Activated T-helper 2 cell treated with anti-CD3 and anti-CD28 coated beads, Interferon-gamma antibody, Interleukin-2, Interleukin-4, amounts not matched to agents 10 μg/mL and 5 μg/mL and 100 μg/mL, durations not matched to agents 14 hours and 24 hours and 36 hours (primary cell): Measurements from ENCODE around the gene ZNF831. TPM values are rescaled to one million over a fixed set of nuclear protein-coding genes. Genes with fewer than 3 reads are reported as not detected.
A peak's percentile ranks its signal among the peaks of the same experiment; 100 is the strongest.

ENCODE experiments used
- DNase-seq: peaks from one replicate; pipeline ENCODE4 v3.0.0; 2021; ENCODE audit warnings: low spot score
- H3K27ac Mint-ChIP-seq: one replicate; pipeline ENCODE4 v1.8.0; 2021; ENCODE audit warnings: mixed read lengths
- H3K27me3 Mint-ChIP-seq: one replicate; pipeline ENCODE4 v1.8.0; 2021; ENCODE audit warnings: low read depth, mixed read lengths
- H3K36me3 Mint-ChIP-seq: one replicate; pipeline ENCODE4 v1.8.0; 2021; ENCODE audit warnings: low read depth, mixed read lengths
- H3K4me1 Mint-ChIP-seq: one replicate; pipeline ENCODE4 v1.8.0; 2021; ENCODE audit warnings: low read depth, mixed read lengths
- H3K4me3 Mint-ChIP-seq: one replicate; pipeline ENCODE4 v1.8.0; 2021; ENCODE audit warnings: low read depth, mild to moderate bottlenecking, moderate library complexity, mixed read lengths
- H3K9me3 Mint-ChIP-seq: one replicate; pipeline ENCODE4 v1.8.0; 2021; ENCODE audit warnings: mixed read lengths
- intact Hi-C: fragments of 100-400 bp; cut with micrococcal nuclease; formaldehyde crosslinking; loops from one replicate; pipeline ENCODE4 v1.15.1; 2023
- total RNA-seq: library from RNA; stranded (reverse); gene quantifications from 2 replicates; pipeline ENCODE4 v1.2.3, GENCODE V29; 2022

Gene ZNF831
- total RNA-seq, 1 donor from 2014 or later, result 3.0 TPM

DNA sequence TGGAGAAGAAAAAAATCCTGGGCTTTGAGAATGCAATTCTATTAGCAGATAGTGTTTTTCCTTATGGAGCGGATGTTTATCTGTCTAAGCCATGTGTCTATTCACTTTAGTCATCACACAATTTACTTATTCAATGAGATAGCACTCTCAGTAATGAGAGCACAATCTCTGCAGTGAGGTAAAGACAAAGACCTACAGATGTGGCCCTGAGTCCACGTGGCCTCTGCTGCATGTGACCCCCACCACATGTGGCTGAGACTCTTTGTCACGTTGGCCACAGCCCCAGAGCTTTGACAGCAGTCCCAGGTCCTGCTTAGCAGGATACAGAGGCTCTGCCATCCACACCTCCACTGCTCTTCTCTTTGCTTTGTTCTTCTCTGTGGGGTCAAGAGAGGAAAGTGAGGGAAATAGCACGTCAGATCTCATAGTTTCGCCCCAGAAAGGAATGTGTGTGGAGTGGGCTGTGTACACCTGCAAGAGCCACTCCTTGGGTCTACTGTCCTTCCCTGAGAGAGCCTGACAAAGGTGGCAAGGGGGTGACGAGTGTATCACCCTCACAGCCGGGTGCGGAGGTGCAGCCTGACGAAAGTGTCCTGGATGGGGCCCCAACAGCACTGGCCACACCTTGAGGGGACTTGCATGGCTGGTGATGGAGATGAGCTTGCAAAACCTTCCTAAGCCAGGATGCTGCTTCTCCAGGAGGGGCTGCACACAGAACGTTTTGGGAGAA lies 40.7 kb downstream of the ZNF831 start:
- Mint-ChIP-seq H3K4me3 (no peak overlapping the region), H3K4me1 (peaks cover 2% of the 10 kb centered on the region), H3K27ac (no peak overlapping the region)

GRCh38 chr20:59205044-59205443 lies 41.4 kb downstream of the ZNF831 start:
- Mint-ChIP-seq H3K27ac (no peak overlapping the region), H3K4me1 (peaks cover 2% of the 10 kb centered on the region), H3K9me3 (peaks cover 8% of the 10 kb centered on the region), H3K27me3 (no peaks in the 10 kb centered on the region), H3K4me3 (no peak overlapping the region), H3K36me3 (peaks cover 10% of the 10 kb centered on the region)
- intact Hi-C loops, result no loop called here
- DNase-seq, result no peak

More for the DNA sequence above, 40.7 kb downstream of the ZNF831 start:
- peaks cover 15% of the 10 kb centered on the region for H3K9me3 Mint-ChIP-seq
- intact Hi-C loops, result no loop called here
- H3K27me3 Mint-ChIP-seq, result no peaks in the 10 kb centered on the region
- no peak for DNase-seq
- H3K36me3 Mint-ChIP-seq, result peaks cover 17% of the 10 kb centered on the region

- DNase-seq, result no peak
- H3K36me3 Mint-ChIP-seq, result no peaks in the 10 kb centered on the region
- intact Hi-C loops, result loop anchor here (1.0 kb wide), 1 partner anchor 119 kb away; no protein-coding TSS in a partner anchor
- no peak overlapping the region for H3K27ac Mint-ChIP-seq
- peaks cover 2% of the 10 kb centered on the region for H3K4me1 Mint-ChIP-seq
- no peaks in the 10 kb centered on the region for H3K9me3 Mint-ChIP-seq
- no peak overlapping the region for H3K4me3 Mint-ChIP-seq
- no peaks in the 10 kb centered on the region for H3K27me3 Mint-ChIP-seq
These were observed 43.6 kb downstream of the ZNF831 start for GRCh38 chr20:59207235-59207634.

DNA sequence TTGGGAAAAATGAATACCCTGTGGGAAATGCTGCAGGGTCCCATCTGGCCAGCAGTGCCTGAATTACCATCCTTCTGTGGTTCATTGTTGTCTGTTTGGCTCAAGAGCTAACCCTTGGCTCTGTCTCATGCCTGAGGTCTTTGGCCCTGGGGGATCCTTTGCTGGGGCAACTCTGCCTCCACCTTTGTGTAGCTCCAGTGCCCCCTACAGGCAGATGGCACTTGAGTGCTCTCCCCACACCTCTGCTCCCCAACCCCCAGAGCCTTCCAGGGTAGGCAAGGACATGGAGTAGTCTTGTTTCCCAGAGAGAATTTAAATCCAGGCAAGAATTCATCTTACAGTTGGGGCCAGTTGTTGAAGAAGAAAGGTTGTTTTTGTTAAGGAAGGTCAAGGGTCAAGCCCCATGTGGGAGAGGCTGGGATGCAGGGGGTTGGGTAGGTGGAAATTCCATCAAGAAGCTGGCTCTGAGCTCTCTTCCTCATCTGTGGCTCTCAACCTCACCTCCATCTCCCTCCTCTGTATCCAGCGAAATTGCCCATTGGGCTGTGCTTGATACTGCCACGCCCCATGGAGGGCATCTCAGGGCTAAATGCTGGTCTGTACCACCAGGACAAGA lies 44.2 kb downstream of the ZNF831 start:
- peak; percentile 58 for DNase-seq
- intact Hi-C loops, result loop anchor here (1.0 kb wide), 1 partner anchor 120 kb away; no protein-coding TSS in a partner anchor
- no peak overlapping the region for H3K27ac Mint-ChIP-seq
- no peak overlapping the region for H3K4me3 Mint-ChIP-seq
- no peaks in the 10 kb centered on the region for H3K27me3 Mint-ChIP-seq
- H3K36me3 Mint-ChIP-seq, result no peaks in the 10 kb centered on the region
- no peaks in the 10 kb centered on the region for H3K9me3 Mint-ChIP-seq
- peaks cover 2% of the 10 kb centered on the region for H3K4me1 Mint-ChIP-seq

DNA sequence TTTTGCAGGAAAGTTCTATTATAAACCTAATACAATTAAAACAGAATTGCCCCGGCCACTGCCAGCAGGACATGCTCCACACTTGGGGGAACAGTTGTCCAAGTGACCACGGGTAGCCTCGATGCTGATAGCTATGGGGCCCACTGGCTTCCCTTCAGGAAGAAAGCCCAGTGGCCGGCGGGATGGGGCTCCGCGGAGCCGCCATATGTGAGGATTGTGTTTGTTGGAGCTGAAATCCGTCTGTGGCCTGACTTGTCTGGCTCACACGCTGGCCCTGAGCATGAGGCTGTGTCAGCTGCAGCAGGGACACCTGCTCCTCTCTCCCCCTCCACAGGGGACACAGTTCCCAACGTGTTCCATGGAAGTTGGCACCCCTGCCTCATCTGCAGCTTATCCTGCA lies 46.6 kb downstream of the ZNF831 start:
- H3K9me3 Mint-ChIP-seq, result no peaks in the 10 kb centered on the region
- H3K27me3 Mint-ChIP-seq, result no peaks in the 10 kb centered on the region
- H3K27ac Mint-ChIP-seq, result no peak overlapping the region
- DNase-seq, result no peak
- H3K4me3 Mint-ChIP-seq, result no peak overlapping the region
- intact Hi-C loops, result no loop called here
- H3K4me1 Mint-ChIP-seq, result peaks cover 2% of the 10 kb centered on the region
- no peaks in the 10 kb centered on the region for H3K36me3 Mint-ChIP-seq

DNA sequence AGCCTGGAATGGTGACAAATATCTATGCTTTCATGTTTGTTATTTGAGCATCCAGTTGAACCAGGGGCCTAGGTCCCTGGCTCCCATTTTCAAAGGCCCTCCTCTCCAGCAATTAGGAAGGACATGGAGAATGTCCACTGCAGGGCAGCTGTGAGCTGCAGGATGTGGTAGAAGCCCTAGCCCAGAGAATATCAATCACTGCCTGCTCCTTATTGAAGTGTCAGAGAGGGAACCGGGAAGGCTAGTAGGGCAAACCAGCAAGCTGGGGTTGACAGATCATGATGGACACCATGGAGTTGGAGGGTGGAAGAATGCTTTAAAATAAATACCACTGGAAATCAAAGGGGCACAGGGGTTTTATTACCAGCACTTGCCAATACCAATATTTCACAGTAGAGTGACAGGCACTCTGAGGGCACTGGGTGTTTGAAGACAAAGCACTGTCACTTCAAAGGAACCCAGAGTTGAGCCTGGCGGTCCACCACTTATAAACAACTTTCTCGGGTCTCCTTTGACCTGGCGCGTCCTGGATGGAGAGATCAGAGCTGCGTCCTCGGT lies 47.7 kb downstream of the ZNF831 start:
- no peaks in the 10 kb centered on the region for H3K36me3 Mint-ChIP-seq
- peaks cover 2% of the 10 kb centered on the region for H3K4me1 Mint-ChIP-seq
- no peaks in the 10 kb centered on the region for H3K9me3 Mint-ChIP-seq
- no peak overlapping the region for H3K4me3 Mint-ChIP-seq
- DNase-seq, result no peak
- H3K27ac Mint-ChIP-seq, result no peak overlapping the region
- intact Hi-C loops, result no loop called here
- H3K27me3 Mint-ChIP-seq, result no peaks in the 10 kb centered on the region

DNA sequence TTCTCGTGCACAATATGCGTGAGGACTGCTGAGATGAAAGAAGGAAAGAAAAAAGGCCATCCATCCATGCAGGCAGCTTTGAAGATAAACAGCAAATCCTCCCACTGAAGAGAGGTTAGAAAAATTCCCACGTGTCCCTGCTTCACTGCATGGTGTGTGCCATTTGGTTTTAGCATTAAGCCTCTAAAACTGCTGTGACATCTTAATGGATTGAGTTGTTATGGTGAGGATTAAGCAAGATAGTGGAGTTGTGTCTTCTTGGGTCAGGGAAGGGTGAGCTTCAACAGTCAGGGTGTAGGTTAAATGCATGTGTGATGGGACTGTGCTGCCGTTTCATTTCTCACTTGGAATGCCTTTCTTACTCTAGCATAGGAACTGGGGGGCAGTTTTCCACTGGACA lies 50.5 kb downstream of the ZNF831 start:
- H3K4me3 Mint-ChIP-seq, result no peak overlapping the region
- H3K4me1 Mint-ChIP-seq, result no peaks in the 10 kb centered on the region
- no peaks in the 10 kb centered on the region for H3K9me3 Mint-ChIP-seq
- no peak for DNase-seq
- H3K27ac Mint-ChIP-seq, result no peak overlapping the region
- H3K36me3 Mint-ChIP-seq, result no peaks in the 10 kb centered on the region
- no peaks in the 10 kb centered on the region for H3K27me3 Mint-ChIP-seq
- intact Hi-C loops, result no loop called here

DNA sequence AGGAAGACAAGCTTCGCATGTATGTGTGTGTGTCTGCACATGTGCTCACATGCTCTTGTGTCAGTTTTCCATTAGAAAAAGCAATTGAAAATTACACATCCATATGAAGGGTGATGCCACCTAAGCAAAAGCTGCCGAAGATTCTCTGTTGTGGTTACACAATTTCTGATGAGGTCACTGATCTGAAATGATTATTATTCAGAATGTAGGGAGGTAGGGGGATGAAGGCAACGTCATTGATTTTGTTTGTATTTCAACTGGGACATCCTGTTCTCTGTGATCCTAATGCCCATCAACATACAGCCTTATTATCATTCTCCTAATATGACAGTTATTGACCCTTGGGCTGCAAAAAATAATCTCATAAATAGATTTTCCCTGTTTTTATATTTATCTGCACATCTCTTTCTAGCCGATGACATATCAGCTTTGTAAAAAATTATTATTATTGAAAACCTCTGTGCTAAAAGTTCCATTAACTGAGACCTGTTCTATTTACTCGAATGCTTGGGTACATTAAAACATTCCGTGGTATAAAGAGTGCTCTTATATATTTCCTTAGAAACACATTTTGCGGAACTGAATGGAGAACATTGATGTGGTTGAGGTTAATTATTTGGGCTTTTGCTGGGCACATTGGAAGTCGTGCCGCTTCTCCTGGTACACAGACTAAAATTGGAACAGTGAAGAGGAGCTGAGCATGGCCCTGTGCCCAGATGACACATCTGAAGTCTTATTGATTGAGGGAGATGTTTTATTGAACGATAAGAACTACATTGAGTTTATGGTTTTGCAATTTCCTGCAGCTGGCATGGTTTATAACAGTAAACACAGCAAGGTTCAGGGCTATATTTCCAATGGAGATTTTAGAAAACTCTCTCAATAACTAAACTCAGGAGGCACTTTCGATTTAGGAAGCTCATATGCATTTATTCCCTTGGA lies 51.3 kb downstream of the ZNF831 start:
- intact Hi-C loops, result no loop called here
- no peak overlapping the region for H3K27ac Mint-ChIP-seq
- no peaks in the 10 kb centered on the region for H3K36me3 Mint-ChIP-seq
- no peak overlapping the region for H3K4me3 Mint-ChIP-seq
- no peaks in the 10 kb centered on the region for H3K27me3 Mint-ChIP-seq
- H3K9me3 Mint-ChIP-seq, result no peaks in the 10 kb centered on the region
- H3K4me1 Mint-ChIP-seq, result no peaks in the 10 kb centered on the region
- DNase-seq, result no peak

DNA sequence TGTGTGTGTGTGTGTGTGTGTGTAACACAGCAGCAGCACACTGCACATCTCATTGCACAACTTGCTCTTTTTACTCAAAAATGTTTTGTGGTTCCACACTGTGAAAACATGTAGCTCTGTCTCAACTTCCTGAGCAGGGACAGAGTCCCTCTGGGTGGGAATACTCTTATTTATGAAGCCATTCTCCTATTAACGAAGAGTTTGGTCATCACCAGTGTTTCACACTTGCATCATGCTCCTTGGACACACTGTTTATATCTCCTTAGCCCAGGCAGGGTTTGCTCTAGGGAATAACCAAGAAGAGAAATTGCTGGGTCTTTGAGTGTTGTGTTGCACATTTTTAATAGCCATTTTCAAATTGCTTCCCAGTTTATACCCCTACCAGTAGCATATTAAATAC lies 53.6 kb downstream of the ZNF831 start:
- intact Hi-C loops, result no loop called here
- no peaks in the 10 kb centered on the region for H3K27me3 Mint-ChIP-seq
- no peak for DNase-seq
- no peaks in the 10 kb centered on the region for H3K9me3 Mint-ChIP-seq
- no peak overlapping the region for H3K4me3 Mint-ChIP-seq
- no peak overlapping the region for H3K27ac Mint-ChIP-seq
- H3K4me1 Mint-ChIP-seq, result peaks cover 9% of the 10 kb centered on the region
- H3K36me3 Mint-ChIP-seq, result no peaks in the 10 kb centered on the region

GRCh38 chr20:59217794-59218280 lies 54.2 kb downstream of the ZNF831 start:
- intact Hi-C loops, result no loop called here
- H3K27ac Mint-ChIP-seq, result no peak overlapping the region
- peaks cover 3% of the 10 kb centered on the region for H3K27me3 Mint-ChIP-seq
- H3K9me3 Mint-ChIP-seq, result no peaks in the 10 kb centered on the region
- H3K4me1 Mint-ChIP-seq, result peaks cover 12% of the 10 kb centered on the region
- H3K4me3 Mint-ChIP-seq, result no peak overlapping the region
- H3K36me3 Mint-ChIP-seq, result no peaks in the 10 kb centered on the region
- no peak for DNase-seq

GRCh38 chr20:59219211-59219610 lies 55.6 kb downstream of the ZNF831 start:
- intact Hi-C loops, result no loop called here
- H3K27me3 Mint-ChIP-seq, result peaks cover 5% of the 10 kb centered on the region
- DNase-seq, result no peak
- H3K4me3 Mint-ChIP-seq, result no peak overlapping the region
- no peak overlapping the region for H3K27ac Mint-ChIP-seq
- H3K9me3 Mint-ChIP-seq, result no peaks in the 10 kb centered on the region
- no peaks in the 10 kb centered on the region for H3K36me3 Mint-ChIP-seq
- peaks cover 13% of the 10 kb centered on the region for H3K4me1 Mint-ChIP-seq

GRCh38 chr20:59220161-59220560 lies 56.5 kb downstream of the ZNF831 start:
- Mint-ChIP-seq H3K9me3 (no peaks in the 10 kb centered on the region), H3K36me3 (no peaks in the 10 kb centered on the region), H3K27me3 (peaks cover 5% of the 10 kb centered on the region), H3K4me1 (peaks cover 13% of the 10 kb centered on the region), H3K4me3 (no peak overlapping the region), H3K27ac (no peak overlapping the region)
- intact Hi-C loops, result loop anchor here (5.0 to 10.0 kb wide), 2 partner anchors 185 to 348 kb away; no protein-coding TSS in a partner anchor
- no peak for DNase-seq
